GM19193 (cell line): ENCODE results near the gene ARHGEF4.

Experiments used
- POLR2A ChIP-seq: IDR thresholded peaks from 4 replicates; pipeline ENCODE4 v1.6.1; 2011; ENCODE audit not compliant: insufficient read depth, insufficient read length; ENCODE audit errors: extremely low read depth

The ARHGEF4 gene

DNA sequence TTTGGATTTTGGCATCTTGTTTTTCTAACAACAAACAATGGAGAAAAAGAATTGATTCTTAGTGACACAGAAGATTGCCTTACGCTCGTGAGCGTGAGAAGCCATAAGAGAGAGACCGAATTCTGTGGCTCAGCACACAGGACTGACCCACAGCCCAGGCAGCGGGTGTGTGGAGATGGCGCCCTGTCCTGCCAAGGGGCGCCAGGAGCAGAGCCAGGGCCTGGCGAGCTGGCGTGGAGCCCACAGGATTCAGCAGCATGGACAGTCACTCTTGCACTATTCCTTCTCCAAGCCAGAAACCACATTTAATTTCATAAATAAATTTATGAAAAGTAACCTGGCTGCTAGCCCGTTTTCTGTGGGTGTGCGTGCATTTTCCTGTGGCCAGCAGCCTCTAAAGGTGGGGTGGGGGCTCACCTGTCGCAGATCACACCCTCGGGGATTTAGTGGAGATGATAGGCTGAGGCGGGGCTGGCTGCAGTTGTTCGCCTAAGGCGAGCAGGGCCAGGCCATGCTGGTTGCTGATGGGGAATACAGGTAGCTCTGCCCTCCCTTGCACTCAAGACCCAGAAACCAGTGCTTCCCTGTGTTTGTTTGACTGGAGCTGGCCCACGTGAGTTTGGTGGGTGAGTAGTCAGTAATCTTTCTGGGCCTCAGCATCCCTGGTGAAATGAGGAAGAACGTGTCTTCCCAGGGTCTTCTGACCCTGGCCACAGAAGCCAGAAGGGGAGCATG, 210.4 kb downstream of the ARHGEF4 start:
- no peak for TF ChIP-seq POLR2A

DNA sequence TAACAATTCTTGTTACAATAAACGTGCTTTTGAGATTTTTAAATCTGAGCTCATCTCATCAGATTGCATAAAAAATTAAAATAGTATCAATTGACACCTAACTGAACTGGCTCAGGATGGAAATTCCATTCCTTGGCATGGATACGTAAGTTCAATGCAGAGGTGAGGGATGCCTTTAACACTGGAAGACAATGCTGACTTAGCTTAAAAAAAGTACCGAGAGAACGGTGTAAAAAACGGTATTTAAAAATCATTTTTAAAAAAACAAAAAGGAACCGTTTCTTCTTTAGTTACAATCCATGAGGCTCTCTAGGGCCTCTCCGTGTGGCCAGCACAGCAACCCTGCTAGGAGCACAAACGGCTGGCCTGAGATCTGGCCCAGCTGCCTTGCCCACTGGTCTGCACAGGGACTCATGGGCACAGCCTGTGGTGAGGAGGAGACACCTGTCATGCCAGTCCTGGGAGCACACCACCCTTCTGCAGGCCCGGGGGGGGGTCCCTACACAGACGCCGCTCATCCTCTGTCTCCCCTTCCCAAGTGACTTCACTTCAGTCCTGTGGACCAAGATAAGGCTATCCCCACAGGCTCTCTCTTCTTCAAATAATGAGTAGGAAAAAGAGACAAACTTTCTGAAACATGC, 211.3 kb downstream of the ARHGEF4 start:
- no peak for TF ChIP-seq POLR2A

DNA sequence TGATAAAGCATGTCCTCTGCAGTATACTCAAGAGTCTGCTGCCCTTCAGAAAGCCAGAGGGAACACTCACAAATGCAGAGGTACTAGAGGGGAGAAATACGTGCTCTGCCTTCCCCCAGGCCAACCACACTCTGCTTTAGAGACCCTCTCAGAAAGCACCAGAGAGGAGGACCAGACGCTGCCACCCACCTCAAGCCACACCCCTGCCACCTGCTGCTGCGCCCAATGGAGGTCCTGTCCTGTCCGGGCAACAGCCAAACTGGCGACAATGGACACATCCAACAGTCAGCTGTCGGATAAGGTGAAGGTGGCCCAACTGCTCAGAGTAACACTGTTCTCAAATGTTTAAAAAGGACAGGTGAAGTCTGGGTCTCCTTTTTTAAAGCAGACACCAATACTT, 211.9 kb downstream of the ARHGEF4 start:
- TF ChIP-seq POLR2A: no peak

DNA sequence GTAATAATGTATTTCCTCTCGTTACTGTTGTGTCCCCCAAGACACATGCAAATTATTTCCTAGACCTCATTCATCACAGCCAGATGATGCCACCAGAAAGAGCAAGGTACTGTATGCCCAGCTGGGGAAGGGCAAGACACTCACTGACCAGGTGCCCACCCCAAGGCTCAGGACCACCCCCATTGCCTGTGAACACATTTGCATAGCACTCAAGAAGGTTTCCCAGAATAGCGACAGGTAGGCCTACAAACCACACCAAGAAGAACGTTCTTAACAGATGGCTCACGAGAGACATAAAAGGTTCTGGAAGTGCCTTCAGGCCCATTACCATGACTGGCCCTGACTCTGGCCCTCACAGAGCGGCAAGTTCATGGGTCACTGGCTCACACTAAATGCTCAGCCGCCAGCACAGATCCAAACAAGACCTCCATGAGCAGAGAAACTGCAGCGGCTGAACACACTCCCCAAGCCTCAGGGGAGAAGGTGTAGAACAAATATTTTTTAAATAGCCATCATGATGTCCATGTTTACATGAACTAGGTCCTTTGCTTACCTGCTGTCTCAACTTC, 212.5 kb downstream of the ARHGEF4 start:
- TF ChIP-seq POLR2A: no peak

DNA sequence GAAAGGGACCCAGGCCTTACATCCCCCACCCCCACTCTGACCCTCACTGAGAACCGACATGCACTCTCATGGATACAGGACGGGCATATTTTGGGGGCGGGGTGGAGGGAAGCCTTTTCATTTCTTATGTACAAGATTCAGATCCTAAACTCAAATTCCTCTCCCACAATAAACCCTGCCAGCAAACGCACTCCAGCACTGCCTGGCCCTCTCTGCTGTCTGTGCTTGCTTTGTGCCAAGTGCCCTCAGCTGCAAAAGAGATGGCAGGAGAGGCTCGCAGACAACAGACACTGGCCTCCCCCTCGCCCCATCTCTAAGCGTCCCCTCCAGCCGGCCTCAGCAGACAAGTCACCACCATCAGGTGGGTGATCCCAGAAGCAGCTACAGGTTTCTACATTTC, 214.2 kb downstream of the ARHGEF4 start:
- no peak for TF ChIP-seq POLR2A

DNA sequence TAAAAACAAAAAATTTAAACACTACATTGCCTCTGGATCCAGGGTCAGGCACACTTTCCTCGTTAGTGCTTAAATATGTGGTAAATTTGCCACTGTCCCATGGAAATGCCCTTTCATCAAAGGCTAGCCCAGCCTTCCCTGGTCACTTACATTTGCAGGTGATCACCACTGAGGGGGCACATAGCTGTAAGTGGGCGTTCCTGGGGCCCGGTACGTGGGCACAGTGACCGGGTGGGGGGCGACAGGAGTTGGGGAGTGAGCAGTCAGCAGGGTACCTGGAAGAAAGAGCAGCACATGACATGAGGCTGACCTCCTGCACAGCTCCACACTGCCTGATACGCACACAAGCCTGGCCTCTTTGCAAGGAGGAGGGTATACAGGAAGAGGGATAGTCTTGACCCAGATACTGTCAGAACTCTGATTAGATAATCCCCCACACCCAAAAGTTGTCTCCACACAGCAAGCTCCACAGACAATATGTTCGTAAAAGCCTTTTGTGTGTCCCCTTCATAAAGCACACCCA, 216.1 kb downstream of the ARHGEF4 start:
- no peak for TF ChIP-seq POLR2A

DNA sequence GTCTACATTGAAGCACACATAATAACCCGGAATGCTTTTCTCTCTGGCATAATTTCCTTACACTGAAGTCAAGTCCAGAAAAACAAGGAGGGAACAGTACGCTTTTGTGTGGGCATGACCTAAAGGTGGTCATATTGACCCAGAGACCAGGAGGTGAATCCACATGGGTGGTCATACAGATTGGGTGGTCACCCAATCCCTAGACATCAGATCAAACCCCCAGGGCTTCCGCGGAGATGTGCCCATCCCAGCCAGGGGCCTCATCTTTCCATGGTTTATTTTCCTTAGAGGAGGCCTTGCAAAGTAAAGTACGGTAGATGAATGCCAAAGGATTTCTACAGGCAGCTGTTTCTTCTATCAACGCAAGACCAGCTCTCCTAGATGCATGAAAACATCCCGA, 217.8 kb downstream of the ARHGEF4 start:
- TF ChIP-seq POLR2A: no peak

DNA sequence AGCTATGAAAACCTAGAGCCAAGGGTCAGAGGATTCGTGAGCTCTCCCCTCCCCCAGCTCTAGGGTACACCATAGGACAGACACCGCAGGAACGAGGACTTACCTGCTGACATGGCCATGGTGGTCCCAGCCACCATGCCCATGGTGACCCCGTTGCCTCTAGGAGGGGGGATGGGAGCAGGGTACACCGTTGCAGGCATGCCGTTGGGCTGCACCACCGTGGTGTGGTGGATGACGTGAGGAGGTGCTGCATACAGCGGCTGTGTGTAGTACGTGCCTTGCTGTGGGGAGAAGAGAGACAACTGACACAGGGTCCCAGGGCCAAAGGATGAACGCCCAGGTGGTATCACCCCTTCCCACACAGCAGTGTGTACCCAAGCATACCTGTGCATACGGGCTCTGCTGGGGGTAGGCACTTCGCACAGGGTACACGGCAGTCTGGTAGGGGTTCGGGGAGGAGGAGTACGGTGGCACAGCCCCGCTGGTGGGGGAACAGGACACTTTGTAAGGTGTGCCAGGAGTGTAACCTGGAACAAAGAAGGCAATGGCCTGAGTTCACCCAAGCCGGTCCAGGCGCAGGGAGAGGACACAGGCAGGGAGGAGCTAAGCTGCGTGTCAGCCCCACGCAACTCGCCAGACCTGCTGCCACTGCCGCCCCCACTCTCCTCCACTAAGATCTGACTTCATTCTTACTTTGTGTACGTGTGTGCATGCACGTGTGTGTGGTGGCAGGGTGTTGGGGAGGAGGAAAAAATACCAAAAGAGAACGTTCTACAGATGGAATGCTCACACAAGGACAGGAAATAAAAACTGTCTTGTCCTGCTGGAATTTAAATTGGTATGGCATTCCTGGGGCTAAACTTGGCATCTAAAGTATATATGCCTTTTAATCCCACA, 218.7 kb downstream of the ARHGEF4 start:
- TF ChIP-seq POLR2A: no peak

DNA sequence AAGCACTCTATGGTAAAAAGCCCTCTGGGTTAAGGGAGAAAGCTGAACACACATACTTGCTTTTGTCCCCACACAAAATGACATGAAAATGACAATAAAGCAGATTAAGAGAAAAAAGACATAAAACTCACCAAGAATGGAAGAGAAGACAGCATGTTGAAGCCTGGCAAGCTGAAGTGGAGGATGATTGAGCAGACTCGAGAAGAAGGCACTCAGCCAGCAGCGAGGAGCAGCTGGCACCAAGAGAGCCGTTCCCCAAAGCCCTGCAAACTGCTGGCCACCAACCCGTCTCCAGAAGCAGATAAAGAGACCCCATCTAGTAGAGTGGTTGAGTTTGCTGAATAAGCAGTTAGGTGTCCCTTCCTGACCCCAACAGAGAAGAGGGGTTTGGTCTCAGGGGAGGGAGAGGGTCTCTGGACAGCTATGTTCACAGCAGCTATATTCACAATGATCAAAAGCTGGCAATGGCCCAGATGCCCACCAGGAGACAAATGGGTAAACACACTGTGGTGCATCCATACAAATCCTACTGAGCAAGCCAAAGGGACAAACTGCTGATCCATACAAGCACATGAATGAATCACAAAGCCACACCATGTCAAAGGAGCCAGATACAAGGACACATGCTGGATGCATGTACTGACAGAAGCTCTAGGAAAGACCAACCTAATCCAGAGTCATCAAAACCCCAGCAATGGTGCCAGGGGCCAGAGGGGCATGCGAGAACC, 219.7 kb downstream of the ARHGEF4 start:
- no peak for TF ChIP-seq POLR2A

DNA sequence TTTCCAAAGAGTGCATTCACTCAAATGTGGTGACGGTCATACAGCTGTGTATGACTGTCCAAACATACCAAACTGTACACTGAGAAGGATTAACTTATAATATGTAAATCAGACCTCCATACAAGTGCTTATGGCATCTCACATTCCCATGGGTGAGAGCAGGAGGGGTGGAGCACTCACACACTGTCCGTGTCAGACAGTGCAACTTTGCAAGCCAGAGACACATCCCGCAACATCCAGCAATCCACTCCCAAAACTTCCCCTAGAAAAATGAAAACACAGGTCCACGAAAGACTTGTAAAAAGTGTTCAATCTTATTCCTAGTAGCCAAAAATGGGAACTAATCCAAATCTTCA, 220.2 kb downstream of the ARHGEF4 start:
- TF ChIP-seq POLR2A: no peak

DNA sequence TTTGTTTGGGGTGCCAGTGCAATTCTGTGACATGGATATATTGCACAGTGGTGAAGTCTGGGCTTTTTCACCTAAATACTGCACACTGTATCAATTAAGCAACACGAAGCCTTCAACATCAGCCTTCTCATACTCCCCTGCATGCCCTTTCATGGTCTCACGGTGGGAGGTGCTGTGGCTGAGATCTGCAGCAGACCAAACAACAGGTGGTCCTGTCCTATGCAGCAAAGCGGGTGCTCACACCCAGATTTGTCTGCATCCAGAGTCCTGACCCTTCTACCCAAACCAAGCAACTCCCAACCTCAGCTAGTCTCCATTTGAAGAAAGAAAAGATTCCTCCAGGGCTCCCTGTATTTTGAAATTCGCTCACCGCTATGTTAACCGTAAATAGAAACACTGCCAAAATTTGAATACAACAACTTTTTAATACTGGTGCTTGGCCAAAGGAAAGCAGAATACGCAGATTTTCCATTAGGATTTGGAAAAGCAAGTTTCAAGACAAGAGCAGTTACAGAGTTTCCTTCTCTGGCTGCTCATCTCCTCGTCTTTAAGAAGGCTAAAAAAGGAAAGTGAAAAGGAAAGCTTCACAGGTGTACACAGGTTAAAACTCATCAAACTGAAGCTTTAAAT, 221.6 kb downstream of the ARHGEF4 start:
- TF ChIP-seq POLR2A: no peak

DNA sequence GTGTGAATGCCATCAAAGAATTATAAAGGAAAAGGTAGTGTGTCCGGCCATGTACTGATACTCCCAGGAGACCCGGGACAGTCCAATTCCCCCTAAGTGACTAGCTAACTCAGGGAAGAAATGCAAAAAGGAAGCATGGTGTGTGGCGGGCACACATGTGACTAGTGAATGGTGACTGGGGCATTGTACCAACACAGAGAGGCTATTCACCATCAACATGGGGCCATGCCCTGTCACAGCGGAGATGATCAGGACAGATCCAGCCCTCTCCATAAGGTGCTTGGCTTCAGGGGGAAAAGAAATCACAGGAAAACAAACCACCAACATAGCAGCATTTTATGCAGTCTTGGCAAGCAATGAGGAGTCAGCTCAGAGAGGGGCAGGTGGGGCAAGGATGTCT, 222.2 kb downstream of the ARHGEF4 start:
- no peak for TF ChIP-seq POLR2A

DNA sequence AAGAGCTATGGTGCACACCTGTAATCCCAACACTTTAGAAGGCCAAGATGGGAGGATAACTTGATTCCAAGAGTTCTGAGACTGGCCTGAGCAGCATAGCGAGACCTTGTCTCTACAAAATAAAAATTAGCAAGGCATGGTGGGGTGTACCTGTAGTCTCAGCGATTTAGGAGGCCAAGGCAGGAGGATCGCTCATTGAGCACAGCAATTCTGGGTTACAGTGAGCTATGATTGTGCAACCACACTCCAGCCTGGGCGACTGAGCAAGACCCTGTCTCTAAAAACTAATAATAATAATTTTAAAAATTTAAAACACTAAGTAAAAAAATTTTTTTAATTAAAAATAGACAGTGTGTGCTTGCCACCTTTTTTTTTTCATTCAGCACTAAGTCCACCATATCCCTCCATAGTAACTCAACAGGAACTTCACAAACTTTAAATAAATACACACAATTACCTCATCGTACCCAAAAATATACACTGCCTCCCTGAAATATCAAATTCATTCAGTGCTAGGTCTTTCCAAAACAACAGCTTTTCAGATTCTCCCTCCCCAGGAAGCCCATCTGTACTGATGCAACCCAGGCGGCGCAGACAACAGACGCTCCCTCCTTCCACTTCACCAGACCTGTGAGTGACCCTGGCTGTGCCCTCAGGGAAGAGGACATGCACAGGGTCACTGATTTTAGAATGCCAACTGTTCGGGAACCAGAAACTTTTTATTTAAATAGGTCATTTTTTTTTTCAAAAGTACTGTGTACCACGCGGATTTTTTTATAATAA, 227.0 kb downstream of the ARHGEF4 start:
- no peak for TF ChIP-seq POLR2A
